Measurements from ENCODE around the gene MRC1.
"Not testable (repeated sequence)": the region's sequence is repeated elsewhere in the genome, so short reads cannot be mapped to it uniquely, and the experiment has no call there.

The MRC1 gene

GRCh38 chr10:17905491-17905890 is 96.3 kb downstream of the MRC1 start:
- no peak for DNase-seq (ENCODE audit: low read depth in 2 of 2)

DNA sequence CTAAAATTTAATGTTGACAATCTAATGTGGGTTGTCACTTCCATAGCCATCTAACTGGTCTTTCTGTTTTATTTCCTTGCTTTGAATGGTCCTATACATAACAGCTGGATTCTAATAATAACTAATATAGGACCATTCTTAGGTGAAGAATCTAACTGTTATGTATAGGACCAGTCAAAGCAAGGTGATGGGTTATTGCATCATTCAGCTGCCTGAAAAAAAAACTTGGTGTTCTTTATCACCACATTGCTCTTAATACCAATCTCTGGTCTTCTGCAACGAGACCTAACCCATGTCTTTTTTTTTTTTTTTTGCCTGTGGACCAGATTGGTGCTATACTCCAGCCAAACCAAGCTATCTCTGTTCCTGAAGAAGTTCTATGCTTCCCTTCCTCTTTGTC is 96.9 kb downstream of the MRC1 start:
- no peak for DNase-seq (ENCODE audit: low read depth in 2 of 2)

- DNase-seq (ENCODE audit: low read depth in 2 of 2), result no peak
Measured at GRCh38 chr10:17907641-17908040, 98.5 kb downstream of the MRC1 start.

DNA sequence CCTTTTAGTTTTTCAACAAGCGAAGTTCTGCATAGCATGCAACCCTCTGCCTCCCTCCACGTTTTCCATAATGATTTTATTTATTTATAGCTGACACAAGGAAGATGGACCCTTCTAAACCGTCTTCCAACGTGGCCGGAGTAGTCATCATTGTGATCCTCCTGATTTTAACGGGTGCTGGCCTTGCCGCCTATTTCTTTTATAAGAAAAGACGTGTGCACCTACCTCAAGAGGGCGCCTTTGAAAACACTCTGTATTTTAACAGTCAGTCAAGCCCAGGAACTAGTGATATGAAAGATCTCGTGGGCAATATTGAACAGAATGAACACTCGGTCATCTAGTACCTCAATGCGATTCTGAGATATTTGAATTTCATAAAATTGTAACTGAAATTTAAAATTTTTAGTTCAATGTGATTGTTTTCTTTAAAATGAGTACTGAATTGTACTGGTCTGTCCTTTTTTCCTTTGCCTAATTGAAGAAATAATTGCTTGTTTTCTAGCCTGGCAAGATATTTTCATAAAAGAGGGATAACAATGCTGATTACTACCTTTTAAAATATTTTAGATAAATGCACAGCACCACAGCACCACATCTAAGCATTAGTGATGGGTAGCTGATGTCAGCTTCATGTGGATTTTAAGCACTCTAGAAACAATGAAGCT is 101.1 kb downstream of the MRC1 start:
- DNase-seq (ENCODE audit: low read depth in 2 of 2), result no peak

DNA sequence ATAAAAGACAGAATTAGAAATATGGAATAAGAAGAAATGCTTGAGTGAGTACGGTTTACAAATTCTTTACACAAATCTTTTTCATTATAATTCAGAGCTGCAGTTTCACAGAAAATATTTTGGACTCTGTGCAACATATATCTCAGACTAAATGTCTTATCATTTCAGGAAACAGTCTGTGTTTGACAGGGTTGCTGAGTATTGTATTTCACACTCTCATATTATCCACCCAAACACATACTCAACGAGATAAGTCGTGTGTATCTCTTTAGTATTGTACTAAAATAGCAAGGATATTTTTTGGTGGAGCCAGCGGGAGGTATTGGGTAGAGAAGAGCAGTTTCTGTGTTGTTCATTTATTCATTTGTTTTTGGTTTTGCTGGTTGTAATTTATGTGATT is 103.6 kb downstream of the MRC1 start:
- no peak for DNase-seq (ENCODE audit: low read depth in 2 of 2)

GRCh38 chr10:17913604-17914003 is 104.5 kb downstream of the MRC1 start:
- DNase-seq (ENCODE audit: low read depth in 2 of 2), result no peak

DNA sequence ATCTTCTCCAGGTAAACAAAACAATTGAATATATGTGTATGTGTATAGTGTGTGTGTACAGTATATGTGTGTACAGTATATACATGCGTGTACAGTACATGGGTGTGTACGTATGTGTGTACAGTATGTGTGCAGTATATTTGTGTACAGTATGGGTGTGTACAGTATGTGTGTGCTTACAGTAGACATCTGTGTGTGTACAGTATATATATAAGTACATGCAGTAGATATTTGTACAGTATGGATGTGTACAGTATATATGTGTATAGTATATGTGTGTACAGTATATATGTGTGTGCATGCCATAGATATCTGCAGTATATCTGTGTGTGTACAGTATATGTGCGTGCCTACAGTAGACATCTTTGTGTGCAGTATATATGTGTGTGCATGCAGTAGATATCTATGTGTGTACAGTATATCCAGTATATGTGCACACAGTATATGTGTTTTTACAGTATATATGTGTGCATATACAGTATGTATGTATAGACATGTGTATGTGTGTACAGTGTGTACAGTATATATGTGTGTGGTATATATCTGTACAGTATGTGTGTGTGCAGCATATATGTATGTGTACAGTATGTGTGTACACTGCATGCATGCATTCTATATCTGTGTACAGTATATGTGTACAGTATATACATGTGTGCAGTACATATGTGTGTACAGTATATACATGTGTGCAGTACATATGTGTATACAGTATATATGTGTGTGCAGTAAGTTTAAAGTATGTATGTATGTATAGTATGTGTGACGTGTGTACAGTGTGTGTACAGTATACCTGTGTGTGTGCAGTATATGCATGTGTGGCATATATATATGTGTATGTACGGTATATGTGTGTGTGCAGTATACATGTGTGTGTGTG is 105.3 kb downstream of the MRC1 start:
- no peak for DNase-seq (ENCODE audit: low read depth in 2 of 2)

- no peak for DNase-seq (ENCODE audit: low read depth in 2 of 2)
Measured at GRCh38 chr10:17915181-17915580, 106.0 kb downstream of the MRC1 start.

DNA sequence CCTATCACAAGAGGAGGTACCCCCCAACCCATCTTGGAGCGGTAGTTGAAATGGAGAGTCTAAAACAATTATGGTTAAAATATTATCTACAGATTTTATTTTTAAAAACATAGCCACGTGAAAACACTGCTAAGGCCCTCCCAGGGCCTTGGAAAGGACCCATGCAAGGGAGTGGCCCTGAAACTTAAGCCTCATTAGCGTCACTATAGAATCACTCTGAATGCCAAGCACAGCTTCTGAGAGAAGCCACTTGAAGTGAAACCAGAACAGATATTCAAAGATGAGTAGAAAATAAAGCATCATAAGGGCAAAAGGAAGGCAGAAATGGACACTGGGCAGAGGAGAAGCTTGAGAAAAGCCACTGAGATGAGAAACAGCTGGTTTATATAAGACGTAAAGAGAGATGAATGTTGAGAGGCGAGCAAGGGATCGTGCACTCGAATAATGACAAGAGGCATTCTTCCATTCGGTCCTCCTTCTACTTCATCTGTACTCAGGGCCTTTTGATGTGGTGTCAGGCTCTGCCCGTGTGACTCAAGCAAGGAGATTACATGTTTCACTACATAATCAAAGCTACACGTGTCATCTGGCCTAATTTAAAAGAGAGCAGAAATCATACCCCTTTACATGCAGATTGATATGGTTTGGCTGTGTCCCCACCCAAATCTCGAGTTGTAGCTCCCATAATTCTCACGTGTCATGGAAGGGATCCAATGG is 109.2 kb downstream of the MRC1 start:
- DNase-seq (ENCODE audit: low read depth in 2 of 2), result no peak

- DNase-seq (ENCODE audit: low read depth in 2 of 2), result no peak
Measured at GRCh38 chr10:17921378-17921777, 112.2 kb downstream of the MRC1 start.

DNA sequence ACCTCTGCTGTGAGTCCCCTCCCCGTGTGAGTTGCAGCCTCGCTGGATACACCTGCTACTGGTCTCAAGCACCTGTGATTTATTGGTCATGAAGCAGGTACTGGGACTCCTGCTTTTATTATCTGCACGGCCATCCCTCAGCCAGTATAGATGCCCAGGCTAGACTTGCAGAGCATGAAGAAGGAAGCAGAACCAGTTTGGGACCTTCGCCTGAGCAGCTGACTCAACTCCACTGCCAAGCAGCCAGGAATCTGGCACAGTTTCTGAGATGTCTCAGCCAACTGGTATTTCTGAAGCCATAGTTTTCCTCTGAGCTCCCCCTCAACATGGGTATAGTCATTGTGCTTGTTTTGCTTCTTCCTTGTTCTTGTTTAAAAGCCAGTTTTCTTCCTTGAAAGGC is 114.6 kb downstream of the MRC1 start:
- DNase-seq (ENCODE audit: low read depth in 2 of 2), result no peak

DNA sequence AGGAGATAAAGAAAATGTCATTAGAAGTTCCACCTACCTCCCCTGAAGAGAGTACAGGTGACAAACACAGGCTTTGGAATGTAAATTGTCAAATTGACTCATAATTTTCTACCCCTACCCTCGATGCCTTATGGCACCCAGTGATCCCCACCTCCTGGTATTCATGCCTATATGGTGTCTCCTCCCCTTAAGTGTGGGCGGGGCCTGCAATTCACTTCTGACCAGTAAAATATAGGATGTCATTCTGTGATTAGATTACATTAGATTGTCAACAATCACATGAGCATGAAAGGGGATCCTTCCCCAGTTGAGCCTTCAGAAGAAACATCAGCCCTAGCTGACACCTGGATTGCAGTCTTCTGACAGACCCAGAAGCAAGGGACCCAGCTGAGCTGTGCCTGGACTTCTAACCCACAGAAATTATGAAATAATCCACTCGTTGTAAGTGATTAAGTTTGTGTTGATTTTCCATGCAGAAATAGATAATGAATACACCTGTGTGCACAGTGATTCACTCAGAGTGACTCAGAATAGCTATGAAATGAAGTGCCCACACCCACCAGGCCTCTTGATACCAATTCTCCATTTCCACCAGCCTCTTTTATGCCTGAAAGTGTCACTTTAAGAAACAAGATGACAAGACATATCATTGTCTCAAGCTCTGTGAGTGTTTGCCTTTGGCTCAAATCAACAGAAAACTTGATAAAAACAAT is 134.0 kb downstream of the MRC1 start:
- DNase-seq (ENCODE audit: low read depth in 2 of 2), result no peak

GRCh38 chr10:17950269-17950668 is 141.1 kb downstream of the MRC1 start:
- not testable (repeated sequence) for DNase-seq (ENCODE audit: low read depth in 2 of 2)

GRCh38 chr10:17950726-17951125 is 141.6 kb downstream of the MRC1 start:
- DNase-seq (ENCODE audit: low read depth in 2 of 2), result no peak

DNA sequence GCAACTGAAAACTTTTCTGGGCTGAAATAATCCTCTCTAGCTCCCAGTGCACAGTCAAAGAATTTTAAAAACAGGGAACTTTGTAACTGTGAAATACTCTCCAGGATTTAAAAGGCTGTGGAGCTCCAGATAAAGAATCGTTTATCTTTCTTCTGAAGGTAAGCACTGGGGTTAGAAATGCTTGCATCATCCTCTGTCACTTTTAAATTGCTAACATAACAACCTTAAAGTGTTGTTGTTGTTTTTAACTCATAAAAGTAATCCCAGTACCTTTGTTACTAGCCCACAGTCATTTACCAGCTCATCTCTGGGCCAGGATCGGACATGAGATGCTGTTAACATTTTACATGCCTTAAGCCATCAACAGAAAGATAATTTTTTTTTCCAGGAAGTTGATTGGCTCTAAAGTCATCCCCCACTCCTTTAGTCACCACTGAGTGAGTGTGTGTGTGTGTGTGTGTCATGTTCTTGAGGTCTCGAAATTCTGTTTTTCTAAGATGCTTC is 142.8 kb downstream of the MRC1 start, which contains the start of gene SLC39A12:
Gene SLC39A12 (plus strand): TSS at position 51 of the 504 bp plus-strand sequence. CDS start 1,359 bp downstream, outside the sequence.
- DNase-seq (ENCODE audit: low read depth in 2 of 2), result no peak

DNA sequence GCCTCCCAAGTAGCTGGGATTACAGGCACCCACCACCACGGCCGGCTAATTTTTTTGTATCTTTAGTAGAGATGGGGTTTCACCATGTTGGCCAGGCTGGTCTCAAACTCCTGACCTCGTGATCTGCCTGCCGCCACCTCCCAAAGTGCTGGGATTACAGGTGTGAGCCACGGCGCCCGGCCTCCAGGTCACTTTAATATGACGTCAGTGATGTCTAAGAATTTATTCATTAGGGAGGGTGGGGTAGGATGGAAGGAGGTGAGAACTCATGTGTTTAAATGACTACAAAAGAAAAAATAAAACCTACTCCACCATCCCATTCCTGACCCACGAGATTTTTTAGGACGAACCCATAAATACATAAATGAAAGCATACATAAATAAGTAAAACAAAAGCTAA is 145.2 kb downstream of the MRC1 start:
- not testable (repeated sequence) for DNase-seq (ENCODE audit: low read depth in 2 of 2)

DNA sequence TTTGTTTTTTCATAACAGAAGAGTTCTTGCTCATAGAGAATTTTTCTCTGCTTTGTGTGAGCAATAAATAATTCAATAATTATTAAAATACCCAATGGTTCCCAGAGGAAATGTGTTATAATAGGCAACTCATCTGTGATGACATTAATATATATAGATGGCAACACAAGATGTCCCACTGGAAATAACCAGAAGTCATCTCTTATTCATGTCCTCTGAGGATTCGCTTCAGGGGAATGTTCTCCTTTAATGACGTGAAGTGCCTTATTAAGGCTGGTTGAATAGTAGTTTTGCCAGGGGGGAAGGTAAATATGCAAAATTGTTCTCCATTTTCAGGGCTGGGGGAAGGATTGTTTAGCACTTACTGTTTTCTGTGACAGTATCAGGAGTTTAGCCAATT is 145.7 kb downstream of the MRC1 start:
- DNase-seq (ENCODE audit: low read depth in 2 of 2), result no peak

- no peak for DNase-seq (ENCODE audit: low read depth in 2 of 2)
Measured at GRCh38 chr10:17958049-17958448, 148.9 kb downstream of the MRC1 start.

- DNase-seq (ENCODE audit: low read depth in 2 of 2), result no peak
Measured at GRCh38 chr10:17959870-17960269, 150.7 kb downstream of the MRC1 start.
